HepG2 (cell line): Measurements from ENCODE around the gene SEPTIN12. TPM values are rescaled to one million over a fixed set of nuclear protein-coding genes. Genes with fewer than 3 reads are reported as not detected.

ENCODE experiments used
- ATAC-seq: fragments of 200-7000 bp; cut with Tn5 transposase; 3 replicates; pipeline ENCODE4 v1.9.1; 2020; ENCODE audit warnings: mild to moderate bottlenecking, moderate library complexity
- BruUV-seq: library from RNA; stranded (reverse); fragments of 400-500 nt; replicated peaks from 2 replicates; lab custom pipeline; 2021; lab: Mats Ljungman, UMichigan
- CTCF ChIA-PET: fragments of 300-600 bp; formaldehyde crosslinking; extraction: SDS; loops from one replicate; lab custom pipeline; 2021; ENCODE audit warnings: low total read pairs, inconsistent platforms, low intra/inter-chr PET ratio; lab: Yijun Ruan, JAX
- POLR2A ChIA-PET: fragments of 350-600 bp; sonication (Branson Sonifier 250); formaldehyde crosslinking; loops from one replicate; lab custom pipeline; 2020; ENCODE audit warnings: antibody characterized with exemption, inconsistent platforms; lab: Yijun Ruan, JAX
- DNase-seq: peaks from one replicate; pipeline ENCODE4 v3.0.0-alpha.2; 2015; ENCODE audit warnings: low spot score
- FAIRE-seq: peaks from 3 replicates; lab custom pipeline; 2011; peaks lifted over from hg19 to GRCh38; lab: Jason Lieb, UNC
- H2AFZ ChIP-seq: one replicate; pipeline ENCODE4 v1.6.1; 2011; ENCODE audit warnings: low read length, inconsistent platforms
- H3K27ac ChIP-seq: fragments of 300-600 bp; 3 replicates; pipeline ENCODE4 v1.8.0; 2011; ENCODE audit warnings: mixed run types, mild to moderate bottlenecking, mixed read lengths, low read length, inconsistent platforms; ENCODE audit not compliant: insufficient read depth; ENCODE audit errors: extremely low read length
- H3K27me3 ChIP-seq, 2 experiments: fragments of 200-600 bp in 1 of 2; 2 replicates in 1 of 2; 3 replicates in 1 of 2; pipeline versions ENCODE4 v1.6.0 to v1.8.0; 2011; ENCODE audit warnings: low read length in 2 of 2, mild to moderate bottlenecking in 2 of 2, moderate library complexity in 2 of 2, inconsistent platforms in 1 of 2; ENCODE audit not compliant: insufficient read depth in 2 of 2, control insufficient read depth in 1 of 2
- H3K36me3 ChIP-seq, 2 experiments: fragments of 200-600 bp in 1 of 2; replicated peaks in 1 of 2; 2 replicates in 1 of 2; 3 replicates in 1 of 2; pipeline versions ENCODE4 v1.5.1 to v1.8.0; 2011; ENCODE audit warnings: low read length in 2 of 2, inconsistent platforms in 1 of 2; ENCODE audit not compliant: insufficient read depth in 2 of 2, control insufficient read depth in 1 of 2
- H3K4me1 ChIP-seq: 2 replicates; pipeline ENCODE4 v1.5.1; 2012; ENCODE audit warnings: low read length, inconsistent platforms; ENCODE audit not compliant: insufficient read depth
- H3K4me2 ChIP-seq: 2 replicates; pipeline ENCODE4 v1.6.0; 2011; ENCODE audit warnings: low read depth, low read length, inconsistent platforms
- H3K4me3 ChIP-seq, 3 experiments: fragments of 200-600 bp in 1 of 3; sonication (generic), shearing (Covaris generic) in 1 of 3; replicated peaks in 1 of 3; 2 replicates each; pipeline ENCODE4 v1.5.1; 2011 to 2016; ENCODE audit warnings: low read length in 3 of 3, inconsistent platforms in 2 of 3, low read depth in 2 of 3, mild to moderate bottlenecking in 2 of 3, control low read depth in 1 of 3, mixed read lengths in 1 of 3; ENCODE audit not compliant: insufficient read depth in 1 of 3
- H3K79me2 ChIP-seq: one replicate; pipeline ENCODE4 v1.6.1; 2011; ENCODE audit warnings: low read length, inconsistent platforms; ENCODE audit not compliant: insufficient read depth
- H3K9ac ChIP-seq: 2 replicates; pipeline ENCODE4 v1.6.0; 2011; ENCODE audit warnings: mild to moderate bottlenecking, low read depth, low read length, inconsistent platforms; ENCODE audit not compliant: insufficient read depth
- H3K9me3 ChIP-seq: 2 replicates; pipeline ENCODE4 v1.5.1; 2012; ENCODE audit warnings: mild to moderate bottlenecking, low read length
- H4K20me1 ChIP-seq: 2 replicates; pipeline ENCODE4 v1.6.0; 2011; ENCODE audit warnings: inconsistent platforms, mild to moderate bottlenecking, low read length, moderate library complexity; ENCODE audit not compliant: insufficient read depth
- AFF4 ChIP-seq: sonication (generic); formaldehyde crosslinking; IDR thresholded peaks from 2 replicates; pipeline ENCODE4 v1.4.0; 2020; ENCODE audit warnings: missing genetic modification reagents
- ETV6 ChIP-seq: sonication (generic); formaldehyde crosslinking; conservative IDR thresholded peaks from 2 replicates; pipeline ENCODE4 v1.4.0; 2020; ENCODE audit warnings: missing genetic modification reagents
- FOXC1 ChIP-seq: sonication (generic); formaldehyde crosslinking; IDR thresholded peaks from 2 replicates; pipeline ENCODE4 v1.8.0; 2022; ENCODE audit warnings: mild to moderate bottlenecking, missing genetic modification reagents, borderline replicate concordance
- FOXO4 ChIP-seq: sonication (generic); formaldehyde crosslinking; conservative IDR thresholded peaks from 2 replicates; pipeline ENCODE4 v1.8.1; 2023; ENCODE audit warnings: missing genetic modification reagents
- NAIF1 ChIP-seq: sonication (generic); formaldehyde crosslinking; IDR thresholded peaks from 2 replicates; pipeline ENCODE4 v1.5.0; 2020; ENCODE audit warnings: mild to moderate bottlenecking, missing genetic modification reagents, borderline replicate concordance
- ZNF407 ChIP-seq: sonication (generic); formaldehyde crosslinking; IDR thresholded peaks from one replicate; pipeline ENCODE4 v1.5.1; 2020; ENCODE audit warnings: mild to moderate bottlenecking, missing genetic modification reagents; ENCODE audit errors: not compliant biosample characterization
- WGBS: methylation state at CpG from one replicate; pipeline ENCODE4 v1.1.6; 2017; ENCODE audit warnings: low lambda C conversion rate; 5-methylcytosine and 5-hydroxymethylcytosine counted together
- in situ Hi-C: cut with HindIII; loops from 2 replicates; pipeline ENCODE4 v1.10.0; 2017; ENCODE audit warnings: low pct_unique_long_range_greater_than_20kb; ENCODE audit not compliant: extremely low pct_ligation_motif_present
- intact Hi-C: fragments of 100-400 bp; cut with micrococcal nuclease; formaldehyde crosslinking; loops from one replicate; pipeline ENCODE4 v1.10.0; 2022; ENCODE audit not compliant: unreplicated experiment
- polyA plus RNA-seq, 8 experiments: library from polyadenylated mRNA; depleted of rRNA in 3 of 8; stranded (reverse) in 7 of 8; unstranded in 1 of 8; fragments of >200 nt; fragmentation: Illumina TruSeq in 4 of 8; extraction: Trizol in 4 of 8; gene quantifications; 2 replicates each; pipeline versions ENCODE4 v1.2.1 to v1.2.3, GENCODE V29; 2011 to 2016; ENCODE audit warnings: low read depth in 4 of 8, missing spikeins in 1 of 8, mixed read lengths in 1 of 8; ENCODE audit not compliant: insufficient read depth in 1 of 8
- total RNA-seq, 5 experiments: library from RNA; depleted of rRNA; stranded (reverse); fragments of >200 nt; fragmentation: Illumina TruSeq; extraction: Trizol; gene quantifications; 2 replicates each; pipeline ENCODE4 v1.2.3, GENCODE V29; 2016; ENCODE audit warnings: low read depth in 1 of 5
- TF ChIP-seq, protein P1 (sequence below): sonication (generic); formaldehyde crosslinking; IDR thresholded peaks from 2 replicates; pipeline ENCODE4 v1.8.0; 2022; ENCODE audit warnings: mild to moderate bottlenecking, missing genetic modification reagents, moderate library complexity

Gene SEPTIN12
- total and polyA plus RNA-seq, 2 of the 13 experiments (the other 11 are each of a cell fraction or from before 2014, with no cell fraction given): 0.22 TPM; not detected in 1

DNA sequence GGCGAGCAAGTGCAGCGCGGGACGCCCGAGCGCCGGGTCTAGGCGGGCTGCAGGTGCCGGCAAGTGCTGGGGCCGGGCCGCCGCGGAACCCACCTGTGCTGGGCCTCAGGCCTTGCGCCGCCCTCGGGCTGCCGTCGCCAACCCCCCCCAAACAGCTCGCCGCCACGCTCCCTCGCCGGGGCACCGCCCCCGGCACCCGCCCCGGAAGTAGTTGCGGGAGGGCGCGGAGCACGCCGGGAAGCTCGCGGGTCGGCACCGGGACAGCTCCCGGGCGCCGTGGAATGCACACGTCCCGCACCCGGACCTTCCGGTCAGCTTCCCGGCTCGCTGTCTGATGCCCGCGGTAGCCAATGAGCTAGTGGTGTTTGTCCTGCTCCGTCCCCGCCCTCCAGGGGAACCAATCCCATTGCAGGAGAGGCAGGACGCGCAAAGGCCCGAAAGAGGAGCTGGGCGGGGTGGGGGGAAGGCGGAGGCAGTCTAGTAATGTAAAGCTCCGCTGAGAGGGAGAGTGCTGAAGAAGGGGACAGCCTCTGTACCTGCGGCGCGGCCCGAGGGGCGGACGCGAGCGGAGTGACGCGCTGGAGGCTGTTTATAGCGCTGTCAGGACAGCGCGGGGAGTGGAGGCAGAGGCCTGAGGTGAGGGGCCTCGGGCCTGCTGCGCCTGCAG, 53.9 kb downstream of the SEPTIN12 start, which contains the start of the genes ANKS3 and DNAAF8:
ANKS3 (minus strand) TSS at position 209 of the 667 bp plus-strand sequence. CDS start 4,122 bp downstream, outside the sequence.
DNAAF8 (plus strand) TSS at position 475 of the 667 bp plus-strand sequence. CDS start 1,978 bp downstream, outside the sequence.
- Histone ChIP-seq H4K20me1 (no peaks in the 10 kb centered on the region), H3K4me3 (peak within 1 kb of the TSS; percentile 98 to 100 (median 100)), H2AFZ (peak within 1 kb of the TSS; percentile 91), H3K9me3 (no peaks in the 10 kb centered on the region), H3K79me2 (peaks cover 21% of the 10 kb centered on the region), H3K4me1 (peaks cover 20% of the 10 kb centered on the region), H3K27ac (peak within 1 kb of the TSS; percentile 80), H3K4me2 (peak within 1 kb of the TSS; percentile 99), H3K9ac (peak within 1 kb of the TSS; percentile 95), H3K27me3 (no peaks in the 10 kb centered on the region; a peak in 2 of 5 replicates), H3K36me3 (peaks cover 2 to 10% of the 10 kb centered on the region in 2 experiments; a peak in 2 of 5 replicates)
- 2% methylated on average over 38 of the region's 70 CpGs for WGBS
- DNase-seq (peak; percentile 96), FAIRE-seq (peak; percentile 86), ATAC-seq (peak; percentile 96)
- in situ Hi-C loops (no loop called here), intact Hi-C loops (loop anchor here (5.0 kb wide), 1 partner anchor 68 kb away; the partner anchor contains the start of gene ROGDI)
- CTCF ChIA-PET: no interaction called here
- POLR2A ChIA-PET: interaction anchor here (0.9 to 3.1 kb wide), 21 partner anchors 17 to 364 kb away, joined by 3 to 40 read pairs (median 4); partner anchors contain the start of genes EEF2KMT, GLYR1, NUDT16L1 and ROGDI
- BruUV-seq: no TSS peak
- TF ChIP-seq NAIF1 (CRISPR knock-in tag) (no peak), FOXO4 (CRISPR knock-in tag) (no peak), ETV6 (CRISPR knock-in tag) (peak; percentile 80; the same call in 1 of the 2 replicates), FOXC1 (peak; percentile 88; the same call in 1 of the 2 replicates), AFF4 (CRISPR knock-in tag) (no peak), ZNF407 (no peak)
- TF ChIP-seq, protein P1, sequence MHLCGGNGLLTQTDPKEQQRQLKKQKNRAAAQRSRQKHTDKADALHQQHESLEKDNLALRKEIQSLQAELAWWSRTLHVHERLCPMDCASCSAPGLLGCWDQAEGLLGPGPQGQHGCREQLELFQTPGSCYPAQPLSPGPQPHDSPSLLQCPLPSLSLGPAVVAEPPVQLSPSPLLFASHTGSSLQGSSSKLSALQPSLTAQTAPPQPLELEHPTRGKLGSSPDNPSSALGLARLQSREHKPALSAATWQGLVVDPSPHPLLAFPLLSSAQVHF (CRISPR knock-in tag): no peak
